8988T (cell line): ENCODE measurements around the gene CBX8.

Source experiments
- DNase-seq: peaks from one replicate; pipeline ENCODE4 v3.0.0; 2011

CBX8 gene

GRCh38 chr17:79791735-79792161 is 5.1 kb downstream of the CBX8 start:
- no peak for DNase-seq

DNA sequence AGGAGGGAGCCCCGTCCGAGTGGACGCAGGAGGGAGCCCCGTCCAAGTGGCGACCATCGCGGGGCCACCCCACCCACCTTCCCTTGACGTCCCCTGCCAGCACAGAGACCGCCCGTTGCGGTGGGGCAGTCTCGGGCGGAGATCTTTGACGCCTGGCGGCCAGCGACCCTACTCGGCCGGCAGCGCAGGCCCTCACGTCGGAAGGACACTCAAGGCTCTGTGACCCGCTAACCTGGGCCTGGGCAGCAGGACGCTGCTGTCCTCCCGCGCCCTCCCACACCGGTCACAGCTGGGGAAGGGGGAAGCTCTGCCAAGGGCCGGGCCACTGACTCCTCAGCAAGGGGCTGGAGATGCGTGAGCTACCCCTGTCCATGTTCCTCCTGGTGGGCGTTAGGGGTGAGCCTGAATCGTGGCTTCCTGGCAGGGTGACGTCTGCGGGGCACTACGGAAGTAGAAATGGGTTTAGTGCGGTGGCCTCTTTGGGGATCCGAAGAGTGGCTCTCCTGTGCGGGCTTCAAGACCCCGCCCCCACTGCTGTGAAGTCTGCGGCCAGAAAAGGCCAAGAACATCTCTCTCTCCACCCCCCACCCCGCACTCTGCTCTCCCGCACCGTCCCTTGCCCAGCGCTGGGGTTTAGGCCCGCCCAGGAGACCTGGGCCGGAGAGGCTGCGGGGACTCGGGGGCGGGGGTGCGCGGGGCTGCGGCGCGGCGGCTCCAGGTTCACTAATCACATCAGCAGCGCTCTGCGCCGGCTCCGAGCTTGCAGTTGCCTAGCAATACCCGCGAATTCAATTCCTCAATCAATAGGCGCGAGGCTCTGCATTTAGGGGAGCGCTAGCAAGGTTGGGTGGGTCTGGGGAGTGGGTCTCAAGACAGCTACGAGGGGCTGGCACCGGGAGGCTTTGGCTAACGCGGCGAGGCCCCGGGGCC is 5.8 kb downstream of the CBX8 start:
- DNase-seq: no peak

- DNase-seq: peak; percentile 97
These were observed 6.7 kb downstream of the CBX8 start for GRCh38 chr17:79789943-79790804.

GRCh38 chr17:79788989-79789942 is 7.6 kb downstream of the CBX8 start:
- DNase-seq: no peak

DNA sequence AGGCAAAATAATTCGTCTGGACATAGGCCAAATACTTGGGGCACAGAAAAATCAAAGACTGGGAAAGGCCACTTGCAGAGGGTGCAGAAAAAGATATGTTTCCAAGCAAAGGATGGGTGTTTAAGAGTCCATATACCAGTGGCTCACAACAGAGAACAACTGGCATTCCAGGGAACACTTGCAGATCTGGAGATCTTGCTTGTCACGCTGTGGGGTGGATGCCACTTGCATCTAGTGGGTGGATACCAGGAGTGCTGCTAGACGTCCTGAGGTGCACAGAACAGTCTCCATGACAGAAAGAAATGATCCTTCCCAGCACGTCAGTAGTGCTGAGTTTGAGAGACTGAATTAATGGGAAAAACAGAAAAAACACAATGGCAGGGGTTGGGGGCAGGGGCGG is 8.4 kb downstream of the CBX8 start:
- DNase-seq: no peak

DNA sequence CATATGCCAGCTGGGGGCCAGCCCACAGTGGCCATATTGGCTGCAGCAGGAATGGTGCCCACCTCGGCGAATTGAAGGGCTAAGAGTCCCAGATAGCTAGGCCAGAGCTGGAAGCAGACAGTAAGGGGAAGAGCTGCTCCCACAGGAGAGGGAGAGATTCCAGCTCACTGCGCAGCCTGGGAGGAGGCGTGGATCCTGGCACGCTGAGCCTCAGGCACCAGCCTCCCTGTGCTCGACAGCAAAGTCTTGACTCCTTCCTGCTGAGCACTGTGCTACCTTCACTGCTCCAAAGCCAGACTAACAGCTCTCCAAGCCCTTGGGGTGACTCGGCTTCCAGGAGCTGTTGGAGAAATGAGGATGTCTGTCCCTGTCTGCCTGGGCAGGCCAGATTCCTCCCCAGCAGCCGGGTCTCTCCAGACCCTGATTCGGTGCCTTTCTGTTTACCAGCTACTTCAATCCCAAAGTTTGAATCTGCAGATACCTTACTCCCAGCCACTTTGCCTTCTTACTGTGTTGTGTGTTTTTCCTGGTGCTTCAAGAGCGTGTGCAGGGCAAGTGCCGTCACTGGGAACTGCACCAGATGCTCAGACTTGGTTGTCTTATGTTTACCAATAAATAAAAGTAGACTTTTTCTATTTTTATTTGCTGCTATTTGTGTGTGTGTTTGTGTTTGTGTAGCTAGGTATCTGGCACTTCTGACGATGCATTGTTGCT is 9.8 kb downstream of the CBX8 start:
- no peak for DNase-seq

GRCh38 chr17:79785900-79786810 is 10.7 kb downstream of the CBX8 start:
- no peak for DNase-seq

DNA sequence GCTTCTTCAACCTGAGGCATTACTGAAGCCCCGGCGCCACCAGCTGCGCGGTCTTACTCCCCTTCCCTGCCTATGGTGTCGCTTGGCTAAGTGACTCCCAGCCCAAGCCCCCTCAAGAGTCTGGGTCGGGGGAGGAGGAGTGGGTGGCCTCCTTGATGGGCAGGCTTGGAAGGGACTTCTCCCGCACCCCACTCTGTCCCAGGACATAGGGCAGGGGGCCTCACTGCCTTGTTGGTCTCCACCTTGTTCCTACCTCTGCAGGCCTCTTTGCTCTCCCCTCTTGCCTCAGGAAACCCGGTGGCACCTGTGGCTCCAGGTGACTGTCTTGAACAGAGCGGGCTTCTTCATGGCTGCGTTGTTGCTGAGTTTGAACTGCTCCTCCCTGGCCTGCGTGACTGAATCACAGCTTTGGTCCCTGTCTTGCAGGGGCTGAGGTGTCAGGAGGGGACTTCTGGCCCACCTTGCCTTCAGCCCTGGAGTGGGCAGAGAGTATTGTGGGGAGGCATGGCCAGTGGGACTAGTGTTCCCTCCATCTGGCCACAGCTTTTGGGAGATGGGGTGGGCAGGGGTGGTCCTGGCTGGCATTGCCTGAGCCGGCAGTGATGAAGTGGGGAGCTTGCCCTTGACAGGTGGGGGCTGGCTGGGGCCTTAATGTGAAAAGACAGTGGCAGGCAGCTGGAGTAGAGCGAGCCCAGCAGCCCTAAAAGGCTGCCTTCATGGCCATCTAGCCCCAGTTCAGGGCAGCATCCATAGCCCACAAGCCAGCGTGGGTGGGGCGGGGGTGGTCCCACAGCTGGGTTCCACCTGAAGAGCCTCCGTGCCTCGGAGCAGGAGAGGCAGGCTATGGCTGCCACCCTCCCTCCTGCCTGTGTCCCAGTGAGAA is 11.6 kb downstream of the CBX8 start:
- no peak for DNase-seq

DNA sequence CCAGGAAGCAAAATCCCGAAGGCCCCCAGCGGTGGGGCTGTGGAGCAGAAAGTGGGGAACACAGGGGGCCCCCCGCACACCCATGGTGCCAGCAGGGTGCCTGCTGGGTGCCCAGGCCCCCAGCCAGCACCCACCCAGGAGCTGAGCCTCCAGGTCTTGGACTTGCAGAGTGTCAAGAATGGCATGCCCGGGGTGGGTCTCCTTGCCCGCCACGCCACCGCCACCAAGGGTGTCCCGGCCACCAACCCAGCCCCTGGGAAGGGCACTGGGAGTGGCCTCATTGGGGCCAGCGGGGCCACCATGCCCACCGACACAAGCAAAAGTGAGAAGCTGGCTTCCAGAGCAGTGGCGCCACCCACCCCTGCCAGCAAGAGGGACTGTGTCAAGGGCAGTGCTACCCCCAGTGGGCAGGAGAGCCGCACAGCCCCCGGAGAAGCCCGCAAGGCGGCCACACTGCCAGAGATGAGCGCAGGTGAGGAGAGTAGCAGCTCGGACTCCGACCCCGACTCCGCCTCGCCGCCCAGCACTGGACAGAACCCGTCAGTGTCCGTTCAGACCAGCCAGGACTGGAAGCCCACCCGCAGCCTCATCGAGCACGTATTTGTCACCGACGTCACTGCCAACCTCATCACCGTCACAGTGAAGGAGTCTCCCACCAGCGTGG is 12.4 kb downstream of the CBX8 start:
- no peak for DNase-seq

- DNase-seq: no peak
These were observed 13.0 kb downstream of the CBX8 start for GRCh38 chr17:79783891-79784290.

DNA sequence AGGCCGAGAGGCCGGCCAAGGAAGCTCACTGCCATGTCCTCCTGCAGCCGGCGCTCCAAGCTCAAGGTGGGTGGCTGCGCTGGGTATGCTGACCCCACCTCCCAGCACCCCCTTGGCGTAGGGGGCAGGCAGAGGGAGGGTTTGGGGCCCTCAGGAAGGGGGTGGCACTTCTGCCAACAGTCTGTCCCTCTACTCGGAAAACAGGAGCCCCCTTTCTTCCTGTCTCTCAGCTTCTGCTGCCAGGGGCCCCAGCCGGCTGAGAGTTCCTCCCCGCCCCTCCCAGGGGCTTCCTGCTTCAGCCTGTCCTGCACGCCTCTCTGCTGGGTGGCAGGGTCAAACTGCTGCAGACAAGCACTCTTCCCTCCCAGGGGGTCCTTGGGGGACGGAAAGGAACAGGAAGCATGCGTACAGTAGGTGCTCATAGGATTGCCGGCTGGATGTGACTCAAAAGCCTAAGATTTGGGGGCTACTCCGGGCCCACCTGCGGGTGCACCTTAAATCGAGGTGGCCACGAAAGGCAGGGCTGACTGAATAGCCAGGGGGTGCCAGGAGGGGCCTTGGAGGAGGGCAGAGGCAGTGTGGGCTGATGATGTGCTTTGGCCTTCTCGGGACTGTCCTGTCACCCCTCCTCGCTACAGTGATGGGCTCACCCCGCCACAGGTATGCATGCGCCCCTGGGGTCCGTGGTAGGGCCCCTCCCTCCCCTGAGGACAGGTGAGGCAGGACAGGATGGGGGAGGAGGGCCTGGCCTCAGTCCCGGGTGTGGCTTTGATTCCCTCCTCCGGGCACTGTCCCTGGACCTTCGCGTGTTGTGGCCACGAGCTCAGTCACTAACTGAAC is 14.9 kb downstream of the CBX8 start:
- no peak for DNase-seq

DNA sequence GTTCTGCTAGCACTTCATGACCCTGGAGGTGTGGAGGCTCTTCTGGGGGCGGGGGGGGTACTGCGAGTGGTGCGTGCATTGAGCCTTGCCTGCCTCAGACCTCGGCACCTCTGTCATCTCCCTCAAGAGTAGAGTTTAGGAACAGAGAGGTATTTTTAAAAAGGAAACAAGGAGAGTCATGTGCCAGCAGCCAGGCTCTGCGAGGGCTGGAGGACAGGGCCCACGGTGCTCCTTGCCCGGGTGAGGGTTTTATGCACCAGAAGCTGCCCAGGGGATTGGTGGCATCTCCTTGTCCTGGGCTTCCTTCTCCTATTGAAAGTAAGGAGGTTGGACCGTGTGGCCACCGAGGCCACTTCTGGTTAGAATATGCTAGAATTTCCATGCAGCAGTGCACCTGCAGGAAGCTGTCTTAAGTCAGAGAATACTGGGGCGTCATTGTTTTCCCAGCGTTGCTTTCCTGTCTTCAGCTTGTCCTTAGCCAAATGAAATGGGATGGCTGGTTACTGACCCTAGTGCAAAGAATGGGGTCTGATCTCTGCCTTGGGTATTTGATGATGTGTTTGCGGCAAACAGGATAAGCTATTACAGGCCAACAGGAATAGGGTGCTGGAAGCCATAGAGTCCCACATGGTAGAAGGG is 15.7 kb downstream of the CBX8 start:
- DNase-seq: no peak

GRCh38 chr17:79779661-79780365 is 17.1 kb downstream of the CBX8 start:
- no peak for DNase-seq

DNA sequence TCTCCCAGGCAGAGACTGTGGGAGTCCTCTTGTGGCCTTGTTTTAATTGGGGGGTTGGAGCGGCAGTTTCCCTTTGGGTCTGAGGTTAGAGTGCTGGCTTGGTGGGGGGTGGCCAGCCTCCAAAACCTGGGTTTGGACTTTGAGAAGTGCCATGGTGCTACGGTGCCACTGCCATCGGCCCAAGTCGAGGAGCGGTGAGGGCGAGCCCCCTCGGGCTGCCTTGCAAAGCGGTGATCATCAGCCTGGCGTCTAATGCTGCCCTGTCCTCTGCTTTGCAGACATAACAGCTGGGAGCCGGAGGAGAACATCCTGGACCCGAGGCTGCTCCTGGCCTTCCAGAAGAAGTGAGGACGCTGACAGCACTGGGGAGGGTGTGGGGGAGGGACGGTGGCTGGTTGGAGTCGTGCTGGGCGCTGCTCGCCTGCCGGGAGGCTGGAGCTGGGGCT is 17.8 kb downstream of the CBX8 start:
- no peak for DNase-seq

DNA sequence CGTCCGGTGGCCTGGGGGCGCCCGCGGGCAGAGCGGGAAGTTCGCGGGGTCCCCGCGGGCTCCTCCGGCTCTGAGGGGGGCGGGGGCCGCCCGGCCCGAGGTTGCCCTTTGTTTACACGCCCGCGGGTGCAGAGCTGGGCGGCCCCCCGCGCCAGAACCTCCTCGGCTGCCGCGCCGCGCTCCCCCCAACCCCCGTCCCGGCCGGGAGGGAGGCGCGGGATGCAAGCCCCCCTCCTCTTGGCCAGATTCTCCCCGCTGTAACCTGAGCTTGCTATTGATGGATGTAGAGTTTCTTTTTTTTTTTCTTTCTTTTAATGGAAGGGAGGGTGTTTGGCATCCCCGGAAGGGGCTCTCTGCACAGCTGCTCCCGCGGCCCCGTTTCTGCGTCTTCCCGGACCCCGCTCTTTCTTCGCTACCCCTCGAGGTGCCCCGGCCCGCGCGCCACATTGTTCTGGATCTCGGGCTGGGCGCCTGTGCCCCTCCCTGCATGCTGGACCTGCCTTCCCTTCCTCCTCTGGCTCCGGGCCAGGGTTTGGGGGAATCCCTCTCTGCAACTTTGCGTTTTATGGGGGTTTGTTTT is 18.3 kb downstream of the CBX8 start:
- DNase-seq: no peak

- DNase-seq: peak; percentile 95
These were observed 18.9 kb downstream of the CBX8 start, which contains the start of gene CBX2 for GRCh38 chr17:79777894-79778503. Gene CBX2, plus strand, starts transcription at chr17:79778148. Its CDS starts 88 bp downstream, at chr17:79778236.
